Tibial nerve (tissue), 3 donors: ENCODE results near the gene ARGLU1.

Experiments
- POLR2A ChIP-seq, 2 donors: fragments of 450-650 bp; IDR thresholded peaks; one replicate each; pipeline ENCODE4 v1.6.1; 2017; ENCODE audit warnings: antibody characterized with exemption in 2 of 2, mild to moderate bottlenecking in 2 of 2, moderate library complexity in 2 of 2
- TF ChIP-seq, protein P1 (sequence below), 5 experiments: fragments of 200-600 bp in 3 of 5; fragments of 450-650 bp in 2 of 5; sonication (generic) in 3 of 5; IDR thresholded peaks; one replicate each; pipeline ENCODE4 v1.5.1; 2016 to 2019; ENCODE audit warnings: antibody characterized with exemption in 5 of 5, mild to moderate bottlenecking in 3 of 5, moderate library complexity in 2 of 5

- no peak for TF ChIP-seq POLR2A (IDR thresholded peaks at IDR 0.05)
- TF ChIP-seq, protein P1, sequence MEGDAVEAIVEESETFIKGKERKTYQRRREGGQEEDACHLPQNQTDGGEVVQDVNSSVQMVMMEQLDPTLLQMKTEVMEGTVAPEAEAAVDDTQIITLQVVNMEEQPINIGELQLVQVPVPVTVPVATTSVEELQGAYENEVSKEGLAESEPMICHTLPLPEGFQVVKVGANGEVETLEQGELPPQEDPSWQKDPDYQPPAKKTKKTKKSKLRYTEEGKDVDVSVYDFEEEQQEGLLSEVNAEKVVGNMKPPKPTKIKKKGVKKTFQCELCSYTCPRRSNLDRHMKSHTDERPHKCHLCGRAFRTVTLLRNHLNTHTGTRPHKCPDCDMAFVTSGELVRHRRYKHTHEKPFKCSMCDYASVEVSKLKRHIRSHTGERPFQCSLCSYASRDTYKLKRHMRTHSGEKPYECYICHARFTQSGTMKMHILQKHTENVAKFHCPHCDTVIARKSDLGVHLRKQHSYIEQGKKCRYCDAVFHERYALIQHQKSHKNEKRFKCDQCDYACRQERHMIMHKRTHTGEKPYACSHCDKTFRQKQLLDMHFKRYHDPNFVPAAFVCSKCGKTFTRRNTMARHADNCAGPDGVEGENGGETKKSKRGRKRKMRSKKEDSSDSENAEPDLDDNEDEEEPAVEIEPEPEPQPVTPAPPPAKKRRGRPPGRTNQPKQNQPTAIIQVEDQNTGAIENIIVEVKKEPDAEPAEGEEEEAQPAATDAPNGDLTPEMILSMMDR (IDR thresholded peaks at IDR 0.05): no peak
Observed at GRCh38 chr13:106522112-106522705, 45.7 kb downstream of the ARGLU1 start.
